D721Med (cell line): ENCODE measurements around the gene TMTC1.

Experiments used
- DNase-seq: peaks from one replicate; pipeline ENCODE4 v3.0.0; 2011; ENCODE audit warnings: low spot score; ENCODE audit not compliant: insufficient read length
- FAIRE-seq: peaks from 2 replicates; lab custom pipeline; 2011; peaks lifted over from hg19 to GRCh38; lab: Jason Lieb, UNC
- CTCF ChIP-seq: IDR thresholded peaks from 2 replicates; pipeline ENCODE4 v1.5.1; 2012; ENCODE audit warnings: mild to moderate bottlenecking, control low read depth; ENCODE audit not compliant: insufficient read depth; ENCODE audit errors: missing control alignments

The TMTC1 gene

GRCh38 chr12:29665107-29665506 is 118.6 kb downstream of the TMTC1 start:
- FAIRE-seq (no peak), DNase-seq (no peak)
- TF ChIP-seq CTCF: no peak

- DNase-seq (no peak), FAIRE-seq (no peak)
- no peak for TF ChIP-seq CTCF
Observed at GRCh38 chr12:29662734-29663323, 120.9 kb downstream of the TMTC1 start.

GRCh38 chr12:29660847-29661246 is 122.9 kb downstream of the TMTC1 start:
- TF ChIP-seq CTCF: no peak
- DNase-seq (no peak), FAIRE-seq (no peak)

- DNase-seq (no peak), FAIRE-seq (no peak)
- no peak for TF ChIP-seq CTCF
Observed at GRCh38 chr12:29656762-29657538, 126.8 kb downstream of the TMTC1 start.

GRCh38 chr12:29655861-29656260 is 127.9 kb downstream of the TMTC1 start:
- DNase-seq (no peak), FAIRE-seq (no peak)
- TF ChIP-seq CTCF: no peak

GRCh38 chr12:29653286-29653685 is 130.5 kb downstream of the TMTC1 start:
- FAIRE-seq (no peak), DNase-seq (no peak)
- no peak for TF ChIP-seq CTCF

GRCh38 chr12:29650371-29650770 is 133.4 kb downstream of the TMTC1 start:
- DNase-seq (no peak), FAIRE-seq (no peak)
- TF ChIP-seq CTCF: no peak
